Activated CD4-positive, alpha-beta T cell treated with anti-CD3 and anti-CD28 coated beads, Interleukin-2, Interleukin-4, amounts not matched to agents 100 ng/mL and 50 ng/mL, durations not matched to agents 16 hours and 8 hours (primary cell): ENCODE measurements around the gene ZNF563.
A peak's percentile ranks its signal among the peaks of the same experiment; 100 is the strongest.

Experiments
- DNase-seq: peaks from one replicate; pipeline ENCODE4 v3.0.0-alpha.2; 2020; ENCODE audit warnings: low spot score

ZNF563 gene

GRCh38 chr19:12294249-12295158, 38.9 kb downstream of the ZNF563 start, which contains the start of gene ZNF44:
TSS of gene ZNF44 (minus strand) at chr19:12294883. CDS start at chr19:12294694, 189 bp downstream.
- peak; percentile 97 for DNase-seq

- DNase-seq = peak; percentile 62
These were observed 39.6 kb downstream of the ZNF563 start for GRCh38 chr19:12293777-12294248.

GRCh38 chr19:12289790-12290065, 43.7 kb downstream of the ZNF563 start:
- DNase-seq = no peak

- DNase-seq = no peak
These were observed 45.4 kb downstream of the ZNF563 start for GRCh38 chr19:12287958-12288500.

- no peak for DNase-seq
These were observed 48.8 kb downstream of the ZNF563 start for GRCh38 chr19:12284631-12285030.

- no peak for DNase-seq
These were observed 49.2 kb downstream of the ZNF563 start for GRCh38 chr19:12284226-12284625.

GRCh38 chr19:12278713-12279112, 54.7 kb downstream of the ZNF563 start:
- DNase-seq = no peak

GRCh38 chr19:12272980-12273901, 60.2 kb downstream of the ZNF563 start:
- DNase-seq = no peak

GRCh38 chr19:12272386-12272785, 61.0 kb downstream of the ZNF563 start:
- no peak for DNase-seq

- DNase-seq = no peak
These were observed 62.6 kb downstream of the ZNF563 start for GRCh38 chr19:12270854-12271253.
